Endothelial cell of hepatic sinusoid (primary cell): ENCODE results near the gene CSAG1.
"Not testable (repeated sequence)": the region's sequence is repeated elsewhere in the genome, so short reads cannot be mapped to it uniquely, and the experiment has no call there.

ENCODE experiments used
- in situ Hi-C: cut with HindIII; loops from 2 replicates; pipeline ENCODE4 v1.10.0; 2017; ENCODE audit warnings: low sequenced_read_pairs

The CSAG1 gene

GRCh38 chrX:152733261-152733975 lies at the start of gene CSAG1, which contains the start of gene MAGEA12:
CSAG1 (minus strand) TSS chrX:152733721; CDS start chrX:152732460, 1,261 bp downstream.
MAGEA12 (plus strand) TSS chrX:152733757; CDS start chrX:152736162, 2,405 bp downstream.
- in situ Hi-C loops, result no loop called here

GRCh38 chrX:152769549-152770289 lies 36.2 kb upstream of the CSAG1 start, which contains the start of gene MAGEA6:
MAGEA6 (minus strand) TSS chrX:152769689; CDS start chrX:152767650, 2,039 bp downstream.
- in situ Hi-C loops, result not testable (repeated sequence)

- in situ Hi-C loops, result not testable (repeated sequence)
These were observed 33.0 kb upstream of the CSAG1 start for GRCh38 chrX:152766562-152766961.

GRCh38 chrX:152761582-152761981 lies 28.1 kb upstream of the CSAG1 start:
- in situ Hi-C loops, result not testable (repeated sequence)

- in situ Hi-C loops, result not testable (repeated sequence)
These were observed 26.0 kb upstream of the CSAG1 start for GRCh38 chrX:152759544-152759943.

- in situ Hi-C loops, result not testable (repeated sequence)
These were observed 25.4 kb upstream of the CSAG1 start, which contains the start of gene CSAG3 for GRCh38 chrX:152758918-152759317. CSAG3 (plus strand) TSS chrX:152759218.

- in situ Hi-C loops, result not testable (repeated sequence)
These were observed 21.4 kb upstream of the CSAG1 start for GRCh38 chrX:152754871-152755270.

GRCh38 chrX:152753686-152754650 lies 20.4 kb upstream of the CSAG1 start, which contains the start of gene MAGEA2:
MAGEA2 (minus strand) TSS chrX:152753842; CDS start chrX:152751363, 2,479 bp downstream.
- in situ Hi-C loops, result not testable (repeated sequence)

- in situ Hi-C loops, result no loop called here
These were observed 5.0 kb upstream of the CSAG1 start for GRCh38 chrX:152738560-152738959.

- in situ Hi-C loops, result not testable (repeated sequence)
These were observed 3.0 kb upstream of the CSAG1 start for GRCh38 chrX:152736528-152736927.

- in situ Hi-C loops, result no loop called here
These were observed 2.5 kb upstream of the CSAG1 start for GRCh38 chrX:152735860-152736511.

- in situ Hi-C loops, result no loop called here
These were observed 1.6 kb upstream of the CSAG1 start for GRCh38 chrX:152735101-152735500.

- in situ Hi-C loops, result not testable (repeated sequence)
These were observed 780 bp upstream of the CSAG1 start for GRCh38 chrX:152734143-152734858.

- in situ Hi-C loops, result no loop called here
These were observed 8.1 kb downstream of the CSAG1 start for GRCh38 chrX:152725409-152725808.

- in situ Hi-C loops, result not testable (repeated sequence)
These were observed 19.4 kb downstream of the CSAG1 start, which contains the start of gene MAGEA2B for GRCh38 chrX:152713815-152714787. MAGEA2B (plus strand) TSS chrX:152714628; CDS start chrX:152717107, 2,479 bp downstream.

- in situ Hi-C loops, result not testable (repeated sequence)
These were observed 20.3 kb downstream of the CSAG1 start for GRCh38 chrX:152713195-152713594.

GRCh38 chrX:152709173-152709572 lies 24.3 kb downstream of the CSAG1 start, which contains the start of gene CSAG2:
CSAG2 (minus strand) TSS chrX:152709273; CDS start chrX:152709112, 161 bp downstream.
- in situ Hi-C loops, result not testable (repeated sequence)

GRCh38 chrX:152706500-152706899 lies 27.0 kb downstream of the CSAG1 start:
- in situ Hi-C loops, result not testable (repeated sequence)
